Activated CD4-positive, alpha-beta T cell treated with anti-CD3 and anti-CD28 coated beads, Interleukin-10, Interleukin-2, amounts not matched to agents 100 ng/mL and 50 ng/mL, durations not matched to agents 16 hours and 8 hours (primary cell): ENCODE data around the gene SGTB.

Experiments
- DNase-seq: peaks from one replicate; pipeline ENCODE4 v3.0.0-alpha.2; 2020

The SGTB gene, protein sequence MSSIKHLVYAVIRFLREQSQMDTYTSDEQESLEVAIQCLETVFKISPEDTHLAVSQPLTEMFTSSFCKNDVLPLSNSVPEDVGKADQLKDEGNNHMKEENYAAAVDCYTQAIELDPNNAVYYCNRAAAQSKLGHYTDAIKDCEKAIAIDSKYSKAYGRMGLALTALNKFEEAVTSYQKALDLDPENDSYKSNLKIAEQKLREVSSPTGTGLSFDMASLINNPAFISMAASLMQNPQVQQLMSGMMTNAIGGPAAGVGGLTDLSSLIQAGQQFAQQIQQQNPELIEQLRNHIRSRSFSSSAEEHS

DNA sequence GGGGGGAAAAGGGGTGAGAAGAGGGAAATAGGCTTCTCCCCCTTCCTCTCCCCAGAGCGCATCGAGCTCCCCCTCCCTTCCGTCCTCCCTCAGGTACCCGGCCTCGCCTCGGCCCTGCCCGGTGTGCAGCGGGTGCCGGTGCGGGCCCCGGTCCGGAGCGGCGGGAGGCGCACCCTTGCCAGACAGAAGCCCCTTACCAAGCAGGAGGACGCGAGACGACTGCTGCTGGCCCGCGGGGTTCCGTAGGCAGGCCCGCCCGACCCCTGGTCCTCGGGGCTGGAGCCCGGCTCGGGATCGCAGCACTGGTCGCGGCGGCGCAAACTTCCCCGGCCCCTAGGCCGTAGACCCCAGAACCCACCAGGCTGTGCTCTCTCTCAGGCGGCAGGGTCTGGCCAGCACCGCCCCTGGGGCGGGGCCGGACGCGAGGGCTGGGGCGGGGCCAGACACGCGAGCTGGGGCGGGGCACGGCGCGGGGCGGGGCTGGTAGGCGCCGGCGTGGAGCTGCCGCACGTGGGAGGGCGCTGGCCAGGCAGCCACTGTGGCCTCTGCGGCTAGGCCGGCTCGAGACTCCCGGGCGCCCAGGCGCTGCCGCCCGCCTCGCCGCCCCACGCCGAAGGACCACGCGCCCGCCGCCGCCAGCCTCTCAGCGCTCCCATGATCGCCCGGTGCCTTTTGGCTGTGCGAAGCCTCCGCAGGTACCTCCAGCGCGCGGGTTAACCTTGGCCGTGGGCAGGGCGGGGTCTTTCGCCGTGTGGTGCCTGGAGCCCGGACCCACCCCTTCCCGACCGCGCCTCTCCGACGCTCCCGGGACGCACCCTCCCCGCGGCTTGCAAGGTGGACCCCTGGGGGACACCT lies at the start of gene SGTB, which contains the start of gene NLN:
TSS of gene SGTB (minus strand) at position 390 of the 855 bp plus-strand sequence. CDS start 1,302 bp downstream, outside the sequence.
TSS of gene NLN (plus strand) at position 486 of the 855 bp plus-strand sequence. CDS start at position 655, 169 bp downstream.
- peak; percentile 90 for DNase-seq

- no peak for DNase-seq
These were observed 49.4 kb upstream of the SGTB start for GRCh38 chr5:65771266-65771665.

GRCh38 chr5:65769539-65769938 lies 47.6 kb upstream of the SGTB start:
- DNase-seq = peak; percentile 17

GRCh38 chr5:65768723-65769346 lies 46.9 kb upstream of the SGTB start:
- no peak for DNase-seq

GRCh38 chr5:65767565-65767964 lies 45.7 kb upstream of the SGTB start:
- no peak for DNase-seq

DNA sequence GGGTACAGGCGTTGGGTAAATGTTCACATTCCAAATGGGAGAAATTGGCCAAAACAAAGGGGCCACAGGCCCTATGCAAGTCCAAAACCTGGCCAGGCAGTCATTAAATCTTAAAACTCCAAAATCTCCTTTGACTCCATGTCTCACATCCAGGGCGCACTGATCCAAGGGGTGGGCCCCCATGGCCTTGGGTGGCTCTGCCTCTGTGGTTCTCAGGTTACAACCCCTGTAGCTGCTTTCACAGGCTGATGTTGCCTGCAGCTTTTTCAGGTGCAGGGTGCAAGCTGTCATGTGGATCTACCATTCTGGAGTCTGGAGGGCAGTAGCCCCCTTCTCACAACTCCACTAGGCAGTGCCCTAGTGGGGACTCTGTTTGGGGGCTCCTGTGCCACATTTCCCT lies 44.9 kb upstream of the SGTB start:
- DNase-seq = no peak

DNA sequence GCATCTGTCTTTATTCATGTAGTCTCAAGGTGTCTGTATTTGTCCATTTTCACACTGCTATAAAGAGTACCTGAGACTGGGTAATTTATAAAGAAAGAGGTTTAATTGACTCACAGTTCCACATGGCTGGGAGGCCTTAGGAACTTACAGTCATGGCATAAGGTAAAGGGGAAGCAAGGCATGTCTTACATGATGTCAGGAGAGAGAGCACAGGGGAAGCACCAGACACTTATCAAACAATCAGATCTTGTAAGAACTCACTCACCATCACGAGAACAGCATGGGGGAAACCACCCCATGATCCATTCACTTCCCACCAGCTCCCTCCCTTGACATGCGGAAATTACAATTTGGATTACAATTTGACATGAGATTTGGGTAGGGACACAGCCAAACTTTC lies 44.3 kb upstream of the SGTB start:
- DNase-seq = peak; percentile 9

DNA sequence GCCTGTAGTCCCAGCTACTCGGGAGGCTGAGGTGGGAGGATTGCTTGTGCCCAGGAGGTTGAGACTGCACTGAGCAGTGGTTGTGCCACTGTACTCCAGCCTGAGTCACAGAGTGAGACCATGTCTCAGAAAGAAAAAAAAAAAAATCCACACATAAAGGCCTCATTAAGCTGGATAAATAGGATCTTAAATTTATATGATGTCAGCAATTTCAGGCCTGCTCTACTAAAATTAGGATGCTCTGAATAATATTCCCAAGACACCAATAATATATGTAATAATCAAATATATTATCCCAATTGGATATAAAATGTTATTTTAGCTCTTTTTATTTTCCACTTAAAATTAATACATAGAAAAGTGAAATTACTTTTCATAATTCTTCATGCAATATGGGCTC lies 43.7 kb upstream of the SGTB start:
- DNase-seq = no peak

DNA sequence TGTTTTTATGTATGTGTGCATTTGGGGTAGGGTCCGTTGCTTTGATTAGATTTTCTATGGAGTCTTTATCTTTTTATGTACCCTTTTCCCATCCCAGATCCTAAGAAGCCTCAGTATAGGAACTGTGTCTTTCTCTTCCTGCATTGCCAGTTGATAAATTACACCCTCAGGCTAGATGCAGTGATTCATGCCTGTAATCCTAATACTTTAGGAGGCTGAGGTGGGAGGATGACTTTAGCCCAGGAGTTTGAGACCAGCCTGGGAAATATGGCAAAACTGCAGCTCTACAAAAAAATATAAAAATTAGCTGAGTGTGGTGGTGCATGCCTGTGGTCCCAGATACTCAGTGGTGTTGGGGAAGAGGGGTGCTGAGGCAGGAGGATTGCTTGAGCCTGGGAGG lies 40.3 kb upstream of the SGTB start:
- DNase-seq = no peak

- DNase-seq = peak; percentile 40
These were observed 38.8 kb upstream of the SGTB start for GRCh38 chr5:65760504-65761275.

DNA sequence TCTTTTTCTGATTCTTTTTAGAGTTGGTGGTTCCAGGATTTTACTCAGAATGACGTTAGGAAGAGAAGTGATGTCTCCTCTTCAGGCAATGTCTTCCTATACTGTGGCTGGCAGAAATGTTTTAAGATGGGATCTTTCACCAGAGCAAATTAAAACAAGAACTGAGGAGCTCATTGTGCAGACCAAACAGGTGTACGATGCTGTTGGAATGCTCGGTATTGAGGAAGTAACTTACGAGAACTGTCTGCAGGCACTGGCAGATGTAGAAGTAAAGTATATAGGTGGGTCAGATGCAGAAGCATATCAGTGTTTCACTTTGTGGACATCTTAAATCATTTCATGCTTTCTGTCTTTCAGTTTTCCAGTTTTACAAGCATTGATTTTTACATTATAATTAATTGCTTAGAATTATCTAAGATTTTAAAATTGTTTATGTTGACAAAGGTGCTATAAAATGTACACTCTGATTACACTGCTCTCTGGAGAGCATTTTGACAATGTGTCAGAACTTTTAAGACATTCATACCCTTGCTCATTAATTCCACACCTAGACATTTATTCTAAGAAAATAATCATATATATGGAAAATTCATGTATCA lies 36.7 kb upstream of the SGTB start:
- DNase-seq = no peak

- no peak for DNase-seq
These were observed 31.3 kb upstream of the SGTB start for GRCh38 chr5:65753189-65753588.

- DNase-seq = no peak
These were observed 29.0 kb upstream of the SGTB start for GRCh38 chr5:65750938-65751337.

- no peak for DNase-seq
These were observed 28.0 kb upstream of the SGTB start for GRCh38 chr5:65749956-65750355.

DNA sequence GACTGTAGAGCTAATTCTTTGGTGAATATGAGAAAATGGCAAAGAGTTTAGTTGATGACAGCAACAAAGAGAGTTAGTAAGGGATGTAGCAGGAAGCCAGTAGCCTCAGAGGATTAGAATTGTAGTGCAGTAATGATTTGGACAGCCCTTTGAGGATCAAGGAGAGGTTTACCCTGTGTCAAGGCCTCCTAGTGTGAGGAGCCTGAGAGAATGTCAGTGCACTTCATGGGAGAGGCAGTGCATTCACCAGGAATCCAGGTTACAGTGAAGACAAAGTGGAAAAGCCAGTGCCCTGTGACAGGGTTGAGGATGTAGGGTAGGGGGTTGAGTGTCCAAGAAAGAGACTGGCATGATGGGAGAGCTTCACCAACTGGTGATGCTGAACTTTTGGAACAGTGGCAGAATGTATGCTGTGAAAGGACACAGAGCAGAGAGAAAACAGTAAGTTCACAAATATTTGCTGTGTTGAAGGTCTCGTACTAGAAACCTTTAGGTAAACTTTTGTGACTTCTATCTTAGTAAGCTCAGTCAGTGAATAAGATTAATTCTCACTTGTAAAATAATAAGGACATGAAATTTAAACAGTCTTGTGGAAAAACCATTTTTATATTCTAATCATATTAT lies 27.4 kb upstream of the SGTB start:
- no peak for DNase-seq

GRCh38 chr5:65742565-65743231 lies 20.8 kb upstream of the SGTB start:
- peak; percentile 80 for DNase-seq

DNA sequence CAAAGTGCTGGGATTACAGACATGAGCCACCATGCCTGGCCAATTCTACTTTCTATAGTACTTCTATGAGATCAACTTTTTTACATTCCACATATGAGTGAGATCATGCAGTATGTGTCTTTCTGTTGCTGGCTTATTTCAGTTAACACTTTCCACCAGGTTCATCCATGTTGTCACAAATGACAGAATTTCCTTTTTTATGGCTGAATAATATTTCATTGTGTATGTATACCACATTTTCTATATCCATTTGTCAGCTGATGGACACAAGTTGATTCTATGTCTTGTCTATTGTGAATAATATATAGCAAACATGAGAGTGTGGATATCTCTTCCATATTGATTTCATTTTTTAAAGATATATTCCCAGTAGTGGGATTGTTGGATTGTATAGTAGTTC lies 17.3 kb upstream of the SGTB start:
- no peak for DNase-seq

GRCh38 chr5:65738305-65738704 lies 16.4 kb upstream of the SGTB start:
- no peak for DNase-seq

- DNase-seq = no peak
These were observed 15.9 kb upstream of the SGTB start for GRCh38 chr5:65737842-65738241.

DNA sequence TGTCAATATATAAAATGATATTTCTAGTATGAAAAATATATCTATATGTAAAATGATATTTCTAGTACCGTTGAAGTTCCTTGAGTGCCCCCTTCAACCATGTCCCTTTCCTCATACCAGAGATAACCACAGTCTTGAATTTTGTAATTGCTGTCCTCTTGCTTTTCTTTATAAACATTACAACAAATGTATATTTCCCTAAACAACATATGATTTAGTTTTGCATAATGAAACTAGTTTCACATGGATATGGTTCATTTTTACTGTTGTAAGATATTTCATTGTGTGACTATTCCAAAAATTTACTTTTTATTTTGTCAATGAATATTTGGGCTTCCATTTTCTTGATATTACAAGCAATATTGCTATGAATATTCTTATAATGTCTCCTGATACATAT lies 14.1 kb upstream of the SGTB start:
- DNase-seq = no peak

- DNase-seq = no peak
These were observed 13.0 kb upstream of the SGTB start for GRCh38 chr5:65734921-65735320.
